IMR-90 (cell line): ENCODE data around the gene TMEM8B. TPM values are rescaled to one million over a fixed set of nuclear protein-coding genes. Genes with fewer than 3 reads are reported as not detected.
"Not testable (repeated sequence)": the region's sequence is repeated elsewhere in the genome, so short reads cannot be mapped to it uniquely, and the experiment has no call there.

Experiments
- ATAC-seq: fragments of 200-7000 bp; cut with Tn5 transposase; 2 replicates; pipeline ENCODE4 v1.9.1; 2020; ENCODE audit warnings: low read depth, mild to moderate bottlenecking, moderate library complexity
- BruUV-seq: library from RNA; stranded (reverse); fragments of 400-500 nt; replicated peaks from 2 replicates; lab custom pipeline; 2021; lab: Mats Ljungman, UMichigan
- CTCF ChIA-PET: fragments of 300-600 bp; formaldehyde crosslinking; extraction: SDS; loops from one replicate; lab custom pipeline; 2021; ENCODE audit warnings: antibody characterized with exemption; lab: Yijun Ruan, JAX
- POLR2A ChIA-PET: fragments of 300-600 bp; sonication (Branson Sonifier 250); formaldehyde crosslinking; loops from one replicate; lab custom pipeline; 2022; ENCODE audit warnings: antibody characterized with exemption; ENCODE audit not compliant: unreplicated experiment; lab: Charles Lee
- DNase-seq: peaks from one replicate; pipeline ENCODE4 v3.0.0; 2013
- H2AFZ ChIP-seq: replicated peaks from 2 replicates; pipeline ENCODE3; 2013; ENCODE audit warnings: low read length, mild to moderate bottlenecking; ENCODE audit not compliant: poor library complexity
- H2AK5ac ChIP-seq: 2 replicates; pipeline ENCODE4 v1.6.1; 2013; ENCODE audit warnings: low read depth, low read length, inconsistent platforms
- H2AK9ac ChIP-seq: replicated peaks from 2 replicates; pipeline ENCODE3; 2013; ENCODE audit warnings: mild to moderate bottlenecking, low read depth, low read length, moderate library complexity; ENCODE audit not compliant: poor library complexity
- H2BK120ac ChIP-seq: 2 replicates; pipeline ENCODE4 v1.6.1; 2013; ENCODE audit warnings: low read depth, low read length, inconsistent platforms
- H2BK15ac ChIP-seq: 3 replicates; pipeline ENCODE4 v1.6.1; 2013; ENCODE audit warnings: low read depth, low read length, inconsistent platforms
- H2BK20ac ChIP-seq: 2 replicates; pipeline ENCODE4 v1.6.1; 2013; ENCODE audit warnings: low read depth, mild to moderate bottlenecking, inconsistent platforms, low read length, moderate library complexity
- H2BK5ac ChIP-seq: 2 replicates; pipeline ENCODE4 v1.6.1; 2013; ENCODE audit warnings: mild to moderate bottlenecking, low read depth, low read length, inconsistent platforms; ENCODE audit not compliant: poor library complexity, severe bottlenecking
- H3K14ac ChIP-seq: replicated peaks from 2 replicates; pipeline ENCODE4 v1.6.1; 2013; ENCODE audit warnings: low read depth, low read length, inconsistent platforms
- H3K18ac ChIP-seq: 2 replicates; pipeline ENCODE4 v1.6.1; 2013; ENCODE audit warnings: low read depth, low read length, control low read depth
- H3K23ac ChIP-seq: 2 replicates; pipeline ENCODE4 v1.6.1; 2013; ENCODE audit warnings: low read depth, low read length, inconsistent platforms
- H3K27ac ChIP-seq: 2 replicates; pipeline ENCODE4 v1.5.1; 2013; ENCODE audit warnings: mild to moderate bottlenecking, control low read depth, low read length; ENCODE audit not compliant: insufficient read depth
- H3K27me3 ChIP-seq: 2 replicates; pipeline ENCODE4 v1.6.1; 2013; ENCODE audit warnings: low read length; ENCODE audit not compliant: control insufficient read depth, insufficient read depth
- H3K36me3 ChIP-seq: 2 replicates; pipeline ENCODE4 v1.6.1; 2013; ENCODE audit warnings: low read length, mixed read lengths; ENCODE audit not compliant: control insufficient read depth, insufficient read depth
- H3K4ac ChIP-seq: 2 replicates; pipeline ENCODE4 v1.6.1; 2013; ENCODE audit warnings: low read depth, low read length, inconsistent platforms
- H3K4me1 ChIP-seq: 2 replicates; pipeline ENCODE4 v1.6.1; 2013; ENCODE audit warnings: low read length, mixed read lengths; ENCODE audit not compliant: control insufficient read depth, insufficient read depth
- H3K4me2 ChIP-seq: 2 replicates; pipeline ENCODE4 v1.6.1; 2013; ENCODE audit warnings: low read depth, mild to moderate bottlenecking, control low read depth, low read length, moderate library complexity
- H3K4me3 ChIP-seq: 2 replicates; pipeline ENCODE4 v1.5.1; 2013; ENCODE audit warnings: low read depth, mild to moderate bottlenecking, control low read depth, low read length, moderate library complexity; ENCODE audit not compliant: insufficient read depth
- H3K56ac ChIP-seq: 2 replicates; pipeline ENCODE4 v1.6.1; 2013; ENCODE audit warnings: low read length, inconsistent platforms; ENCODE audit not compliant: insufficient read depth; ENCODE audit errors: extremely low read depth
- H3K79me1 ChIP-seq, 2 experiments: 2 replicates each; pipeline ENCODE4 v1.6.1; 2013; ENCODE audit warnings: low read length in 2 of 2, inconsistent platforms in 1 of 2, low read depth in 1 of 2
- H3K9ac ChIP-seq: 2 replicates; pipeline ENCODE4 v1.6.1; 2013; ENCODE audit warnings: low read depth, low read length, control low read depth
- H3K9me1 ChIP-seq: 2 replicates; pipeline ENCODE4 v1.6.1; 2013; ENCODE audit warnings: low read length, inconsistent platforms; ENCODE audit not compliant: insufficient read depth
- H3K9me3 ChIP-seq: 2 replicates; pipeline ENCODE4 v1.6.1; 2013; ENCODE audit warnings: low read length; ENCODE audit not compliant: control insufficient read depth, insufficient read depth
- H4K20me1 ChIP-seq: 2 replicates; pipeline ENCODE4 v1.6.1; 2013; ENCODE audit warnings: low read length, inconsistent platforms; ENCODE audit not compliant: insufficient read depth
- H4K5ac ChIP-seq: 2 replicates; pipeline ENCODE4 v1.6.1; 2013; ENCODE audit warnings: mild to moderate bottlenecking, low read depth, low read length, control low read depth
- H4K8ac ChIP-seq, 2 experiments: 2 replicates each; pipeline ENCODE4 v1.6.1; 2013; ENCODE audit warnings: low read depth in 2 of 2, low read length in 2 of 2, control low read depth in 1 of 2, inconsistent platforms in 1 of 2
- H4K91ac ChIP-seq: 2 replicates; pipeline ENCODE4 v1.6.1; 2013; ENCODE audit warnings: low read depth, low read length, inconsistent platforms; ENCODE audit not compliant: insufficient read depth
- dilution Hi-C: fragments of 300-500 bp; cut with HindIII; formaldehyde crosslinking; loops from one replicate; pipeline ENCODE4 v1.14.3; 2018; ENCODE audit warnings: low sequenced_read_pairs; ENCODE audit not compliant: unreplicated experiment
- in situ Hi-C: fragments of 300-500 bp; cut with MboI; formaldehyde crosslinking; loops from 3 replicates; pipeline ENCODE4 v1.14.3; 2019; ENCODE audit warnings: low sequenced_read_pairs, inconsistent platforms, mixed read lengths
- intact Hi-C: fragments of 100-400 bp; cut with micrococcal nuclease; formaldehyde crosslinking; loops from 2 replicates; pipeline ENCODE4 v1.10.0; 2022
- polyA plus RNA-seq, 3 experiments: library from polyadenylated mRNA; depleted of rRNA; stranded (reverse); fragments of >200 nt; gene quantifications; 2 replicates each; pipeline ENCODE4 v1.2.3, GENCODE V29; 2012; ENCODE audit warnings: low replicate concordance in 1 of 3
- total RNA-seq: library from RNA; depleted of rRNA; stranded (reverse); fragments of >200 nt; gene quantifications from 2 replicates; pipeline ENCODE4 v1.2.3, GENCODE V29; 2012

The TMEM8B gene
- total and polyA plus RNA-seq, 2 of the 4 experiments (the other 2 are of a cell fraction) = 0.72 to 8.3 TPM

GRCh38 chr9:35913429-35913828 is 84.4 kb downstream of the TMEM8B start:
- H2AFZ ChIP-seq, H3K36me3 ChIP-seq, H3K4me3 ChIP-seq, H4K8ac ChIP-seq, H3K9me3 ChIP-seq, H3K56ac ChIP-seq, H3K9me1 ChIP-seq, ATAC-seq, BruUV-seq, H3K4ac ChIP-seq, H3K4me2 ChIP-seq, POLR2A ChIA-PET, H3K9ac ChIP-seq, in situ Hi-C loops, dilution Hi-C loops, DNase-seq, H3K23ac ChIP-seq, H3K27me3 ChIP-seq, H4K5ac ChIP-seq, intact Hi-C loops, CTCF ChIA-PET, H2AK9ac ChIP-seq, H4K20me1 ChIP-seq, H2BK120ac ChIP-seq, H3K27ac ChIP-seq, H2BK20ac ChIP-seq, H4K91ac ChIP-seq: not testable (repeated sequence)
- peaks cover 0 to 19% of the 10 kb centered on the region in 2 experiments; a peak in 2 of 4 replicates for H3K79me1 ChIP-seq
- peak overlapping the region; percentile 50; the same call in 1 of the 2 replicates for H3K18ac ChIP-seq
- H3K4me1 ChIP-seq = peaks cover 15% of the 10 kb centered on the region
- H3K14ac ChIP-seq = 0 out of 2 replicates have a peak overlapping the region, but pooled peaks have one; percentile 26
- H2BK5ac ChIP-seq = peak overlapping the region; percentile 80
- peak overlapping the region; percentile 12; the same call in 2 of the 3 replicates for H2BK15ac ChIP-seq
- peak overlapping the region; percentile 24 for H2AK5ac ChIP-seq
